NCI-H446 treated with DMSO at 0.1 percent for 48 hours (cell line): ENCODE results near the gene SF3B6.

Experiments used
- DNase-seq: peaks from one replicate; lab custom pipeline; 2025; lab: John Stamatoyannopoulos, UW

Gene SF3B6

DNA sequence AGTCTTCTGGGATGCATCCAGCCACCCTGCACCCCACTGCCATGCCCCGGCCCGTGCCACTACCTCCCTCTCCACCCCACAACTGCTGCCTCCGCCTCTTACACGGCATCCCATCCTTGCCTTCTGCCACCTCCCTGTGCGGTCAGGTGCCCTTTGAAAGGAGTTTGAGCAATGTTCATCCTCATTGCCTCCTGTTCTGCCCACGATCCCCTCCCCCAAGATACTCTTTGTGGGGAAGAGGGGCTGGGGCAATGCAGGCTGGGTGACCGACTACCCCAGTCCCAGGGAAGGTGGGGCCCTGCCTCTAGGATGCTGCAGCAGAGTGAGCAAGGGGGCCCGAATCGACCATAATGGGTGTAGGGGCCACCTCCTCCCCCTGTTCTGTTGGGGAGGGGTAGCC lies 57.9 kb downstream of the SF3B6 start:
- no peak for DNase-seq

- no peak for DNase-seq
Measured at GRCh38 chr2:24017711-24018110, 58.4 kb downstream of the SF3B6 start.
